Measurements from ENCODE around the gene TBXAS1.

Gene TBXAS1

GRCh38 chr7:140007051-140007690 is 178.1 kb downstream of the TBXAS1 start:
- DNase-seq: no peak

GRCh38 chr7:140008755-140009610 is 179.9 kb downstream of the TBXAS1 start:
- no peak for DNase-seq

- DNase-seq: no peak
Measured at GRCh38 chr7:140009735-140010134, 180.7 kb downstream of the TBXAS1 start.

GRCh38 chr7:140010194-140010895 is 181.3 kb downstream of the TBXAS1 start:
- DNase-seq: peak; percentile 31 to 70

GRCh38 chr7:140013676-140014075 is 184.6 kb downstream of the TBXAS1 start:
- no peak for DNase-seq

- DNase-seq: no peak
Measured at GRCh38 chr7:140014123-140014522, 185.1 kb downstream of the TBXAS1 start.

- no peak for DNase-seq
Measured at GRCh38 chr7:140015471-140015970, 186.5 kb downstream of the TBXAS1 start.

GRCh38 chr7:140016540-140016939 is 187.5 kb downstream of the TBXAS1 start:
- no peak for DNase-seq

GRCh38 chr7:140017034-140017433 is 188.0 kb downstream of the TBXAS1 start:
- no peak for DNase-seq

GRCh38 chr7:140017543-140017942 is 188.5 kb downstream of the TBXAS1 start:
- no peak for DNase-seq

- no peak for DNase-seq
Measured at GRCh38 chr7:140018125-140019043, 189.3 kb downstream of the TBXAS1 start.

- no peak for DNase-seq
Measured at GRCh38 chr7:140019172-140019571, 190.1 kb downstream of the TBXAS1 start.

GRCh38 chr7:140019606-140020005 is 190.5 kb downstream of the TBXAS1 start:
- no peak for DNase-seq

GRCh38 chr7:140021603-140022002 is 192.5 kb downstream of the TBXAS1 start:
- DNase-seq: no peak

- no peak for DNase-seq
Measured at GRCh38 chr7:140022582-140023211, 193.6 kb downstream of the TBXAS1 start.

- no peak for DNase-seq
Measured at GRCh38 chr7:140023728-140024127, 194.7 kb downstream of the TBXAS1 start.

- DNase-seq: no peak
Measured at GRCh38 chr7:140024585-140024984, 195.5 kb downstream of the TBXAS1 start.

GRCh38 chr7:140025241-140025640 is 196.2 kb downstream of the TBXAS1 start:
- DNase-seq: no peak

- DNase-seq: no peak
Measured at GRCh38 chr7:140025814-140026433, 196.9 kb downstream of the TBXAS1 start.

- no peak for DNase-seq
Measured at GRCh38 chr7:140026935-140027334, 197.9 kb downstream of the TBXAS1 start.

GRCh38 chr7:140027858-140028257 is 198.8 kb downstream of the TBXAS1 start:
- DNase-seq: peak in 1 of 2 experiments; percentile 33

Data from NCI-H524 (cell line).